Hepatocyte (in vitro differentiated cells): ENCODE measurements around the gene COA4.

ENCODE experiments used
- CTCF ChIP-seq: fragments of 200-600 bp; sonication (generic); IDR thresholded peaks from 2 replicates; pipeline ENCODE4 v1.5.1; 2016; ENCODE audit warnings: antibody characterized with exemption, mild to moderate bottlenecking; ENCODE audit not compliant: poor library complexity
- EZH2 ChIP-seq: fragments of 200-600 bp; sonication (generic); IDR thresholded peaks from 2 replicates; pipeline ENCODE4 v1.6.1; 2016; ENCODE audit warnings: antibody characterized with exemption, mild to moderate bottlenecking, borderline replicate concordance
- EZH2phosphoT487 ChIP-seq: fragments of 200-600 bp; sonication (generic); IDR thresholded peaks from one replicate; pipeline ENCODE4 v1.6.1; 2018; ENCODE audit warnings: antibody characterized with exemption, mild to moderate bottlenecking, low read depth, moderate library complexity; ENCODE audit not compliant: unreplicated experiment, severe bottlenecking

- TF ChIP-seq CTCF (no peak), EZH2phosphoT487 (no peak), EZH2 (no peak)
Measured at GRCh38 chr11:73878771-73879170, 2.1 kb upstream of the COA4 start.
